GM20431 (cell line): ENCODE data around the gene MBOAT1.

Source experiments
- in situ Hi-C: fragments of 300-500 bp; cut with MseI, MboI; formaldehyde crosslinking; loops from one replicate; pipeline ENCODE4 v1.15.0; 2020; ENCODE audit warnings: low sequenced_read_pairs; ENCODE audit not compliant: unreplicated experiment

Gene MBOAT1

GRCh38 chr6:20112241-20112640 lies 100.0 kb downstream of the MBOAT1 start:
- in situ Hi-C loops = no loop called here

GRCh38 chr6:20110478-20110877 lies 101.8 kb downstream of the MBOAT1 start:
- in situ Hi-C loops = no loop called here

GRCh38 chr6:20109526-20109925 lies 102.7 kb downstream of the MBOAT1 start:
- in situ Hi-C loops = no loop called here

DNA sequence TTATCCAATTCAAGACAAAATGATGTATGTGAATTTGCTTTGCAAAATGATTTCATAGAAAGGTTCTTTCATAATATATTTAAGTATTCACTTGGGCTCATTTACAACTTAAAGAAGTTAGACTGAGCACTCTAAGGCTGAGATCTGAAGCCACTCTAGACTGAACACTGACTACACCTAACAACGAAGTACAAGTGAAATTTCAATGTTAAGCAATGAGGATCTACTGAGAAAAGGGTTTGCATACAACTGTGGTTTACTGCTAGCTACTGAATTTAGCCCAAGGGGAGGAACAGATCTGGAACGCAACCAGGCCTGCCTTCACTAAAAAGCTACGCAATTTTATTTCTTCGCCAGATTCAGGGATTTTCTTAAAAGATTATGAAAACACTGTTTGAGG lies 106.4 kb downstream of the MBOAT1 start:
- in situ Hi-C loops = no loop called here

GRCh38 chr6:20104696-20105095 lies 107.6 kb downstream of the MBOAT1 start:
- in situ Hi-C loops = no loop called here

GRCh38 chr6:20102397-20103073 lies 109.7 kb downstream of the MBOAT1 start:
- in situ Hi-C loops = no loop called here

GRCh38 chr6:20099156-20099555 lies 113.1 kb downstream of the MBOAT1 start:
- in situ Hi-C loops = loop anchor here (25.0 kb wide), 1 partner anchor 388 kb away; no protein-coding TSS in a partner anchor

- in situ Hi-C loops = loop anchor here (25.0 kb wide), 1 partner anchor 389 kb away; no protein-coding TSS in a partner anchor
These were observed 113.9 kb downstream of the MBOAT1 start for GRCh38 chr6:20098267-20098876.

GRCh38 chr6:20096536-20096935 lies 115.7 kb downstream of the MBOAT1 start:
- in situ Hi-C loops = loop anchor here (25.0 kb wide), 1 partner anchor 391 kb away; no protein-coding TSS in a partner anchor

- in situ Hi-C loops = loop anchor here (25.0 kb wide), 1 partner anchor 392 kb away; no protein-coding TSS in a partner anchor
These were observed 116.8 kb downstream of the MBOAT1 start for GRCh38 chr6:20095436-20095835.

DNA sequence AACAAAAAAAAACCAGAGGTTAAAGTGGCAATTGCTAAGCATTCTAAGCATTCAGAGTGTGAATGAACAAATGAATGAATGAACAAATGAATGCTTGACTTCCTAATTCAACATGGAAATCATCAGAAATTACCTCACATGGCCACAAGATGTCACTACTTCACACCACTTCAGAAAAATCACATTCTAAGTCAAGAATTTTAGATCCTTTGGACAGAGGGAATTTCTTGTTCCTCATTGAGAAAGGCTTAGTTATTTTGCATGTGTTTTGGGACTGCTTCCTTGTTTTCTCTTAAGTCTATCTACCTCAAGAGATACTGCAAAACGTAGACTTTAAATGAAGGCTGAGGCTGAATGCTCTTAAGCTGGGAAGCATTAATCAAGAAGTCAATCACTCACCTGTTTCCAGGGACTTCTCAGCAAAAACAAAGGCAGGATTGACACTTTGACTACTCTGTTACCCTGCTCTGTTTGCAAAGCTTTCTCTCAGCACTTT lies 120.2 kb downstream of the MBOAT1 start:
- in situ Hi-C loops = loop anchor here (25.0 kb wide), 1 partner anchor 395 kb away; no protein-coding TSS in a partner anchor

DNA sequence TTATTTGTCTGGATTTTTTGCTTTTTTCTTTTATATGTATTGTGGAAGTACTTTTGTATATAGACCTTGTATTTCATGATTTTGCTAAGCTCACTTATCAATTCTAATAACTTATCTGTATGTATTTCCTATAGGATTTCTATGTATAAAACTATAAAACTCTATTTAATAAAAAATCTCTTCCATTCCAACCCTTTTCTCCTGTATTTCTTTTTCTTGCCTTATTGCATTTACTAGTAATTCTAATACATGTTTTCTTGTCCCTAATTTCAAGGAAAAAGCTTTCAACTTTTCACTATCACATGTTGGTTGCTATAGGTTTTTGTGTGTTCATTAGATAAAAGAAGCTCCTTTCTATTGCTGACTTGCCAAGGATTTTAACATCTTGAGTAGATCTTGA lies 125.3 kb downstream of the MBOAT1 start:
- in situ Hi-C loops = loop anchor here (25.0 kb wide), 1 partner anchor 400 kb away; no protein-coding TSS in a partner anchor

DNA sequence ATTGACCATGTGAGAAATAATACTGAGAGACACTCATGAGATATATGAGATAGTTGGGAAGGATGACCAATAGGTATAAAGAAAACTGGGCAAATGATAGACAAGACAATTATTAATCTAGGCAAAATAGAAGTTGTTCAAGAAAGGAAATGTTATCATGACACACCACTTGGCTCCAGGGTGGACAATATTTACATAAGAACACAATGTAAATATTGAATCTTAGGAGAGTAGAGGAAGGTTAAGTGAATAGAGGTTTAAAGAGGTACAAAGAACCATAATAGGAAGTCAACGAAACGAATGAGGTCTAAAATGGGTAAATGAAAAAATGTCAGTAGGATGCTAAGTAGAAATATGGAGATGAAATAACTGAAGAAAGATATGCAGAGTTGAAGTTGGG lies 126.5 kb downstream of the MBOAT1 start:
- in situ Hi-C loops = loop anchor here (25.0 kb wide), 1 partner anchor 401 kb away; no protein-coding TSS in a partner anchor

- in situ Hi-C loops = loop anchor here (25.0 kb wide), 1 partner anchor 403 kb away; no protein-coding TSS in a partner anchor
These were observed 127.9 kb downstream of the MBOAT1 start for GRCh38 chr6:20084411-20084810.

DNA sequence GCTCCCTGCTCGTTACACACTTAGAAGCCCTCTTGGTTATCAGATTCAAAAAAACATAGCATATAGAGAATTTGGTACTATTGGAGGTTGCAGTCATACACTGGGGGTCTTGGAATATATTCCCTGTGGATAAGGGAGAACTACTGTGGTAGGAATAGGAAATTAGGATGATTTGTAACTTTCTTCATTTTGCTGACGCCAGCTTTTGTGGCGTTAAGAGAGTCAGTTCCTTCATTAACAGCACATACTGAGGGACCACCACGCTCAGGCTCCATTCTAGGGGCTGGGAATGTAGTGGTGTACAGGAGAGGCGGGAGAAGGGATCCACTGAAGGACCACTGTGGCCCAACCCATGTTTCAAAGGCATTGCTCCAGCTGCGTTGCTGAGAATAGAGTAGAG lies 140.3 kb downstream of the MBOAT1 start:
- in situ Hi-C loops = loop anchor here (25.0 kb wide), 1 partner anchor 1060 kb away; no protein-coding TSS in a partner anchor

DNA sequence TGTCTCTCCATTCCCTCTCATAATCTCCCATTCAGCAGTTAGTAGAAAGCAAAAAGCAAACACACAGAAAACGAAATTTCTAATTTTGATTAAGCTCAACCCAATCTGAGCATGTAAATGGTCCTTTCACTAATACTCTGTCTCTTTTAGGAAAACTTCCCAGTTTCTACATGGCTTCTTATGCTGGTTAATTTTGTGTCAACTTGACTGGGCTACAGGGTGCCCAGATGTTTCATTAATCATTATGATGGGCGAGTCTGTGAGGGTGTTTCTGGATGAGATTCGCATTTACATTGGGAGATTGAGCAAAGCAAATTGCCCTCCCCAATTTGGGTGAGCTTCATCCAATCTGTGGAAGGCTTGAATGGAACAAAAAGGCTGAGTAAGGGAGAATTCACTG lies 142.2 kb downstream of the MBOAT1 start:
- in situ Hi-C loops = loop anchor here (25.0 kb wide), 1 partner anchor 1058 kb away; no protein-coding TSS in a partner anchor

- in situ Hi-C loops = loop anchor here (25.0 kb wide), 1 partner anchor 1057 kb away; no protein-coding TSS in a partner anchor
These were observed 143.2 kb downstream of the MBOAT1 start for GRCh38 chr6:20069021-20069522.

- in situ Hi-C loops = loop anchor here (25.0 kb wide), 1 partner anchor 1056 kb away; no protein-coding TSS in a partner anchor
These were observed 143.8 kb downstream of the MBOAT1 start for GRCh38 chr6:20068421-20068988.

DNA sequence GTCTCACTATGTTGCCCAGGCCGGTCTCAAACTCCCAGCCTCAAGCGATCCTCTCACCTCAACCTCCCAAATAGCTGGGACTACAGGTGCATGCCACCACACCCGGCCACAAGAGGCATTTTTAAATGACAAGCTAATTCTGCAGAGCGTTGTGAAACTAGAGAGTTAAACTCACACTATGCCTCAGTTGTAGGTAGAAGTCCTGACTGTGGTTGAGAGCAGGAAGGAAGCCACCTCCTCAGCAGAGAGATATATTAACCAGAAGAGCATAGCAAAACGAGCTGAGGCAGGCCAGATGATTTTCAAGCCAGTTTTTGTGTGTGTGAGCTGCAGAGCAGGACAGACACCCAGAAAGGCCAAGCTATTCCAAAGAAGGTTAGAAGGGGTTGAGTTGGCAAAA lies 150.3 kb downstream of the MBOAT1 start:
- in situ Hi-C loops = loop anchor here (25.0 kb wide), 1 partner anchor 1050 kb away; no protein-coding TSS in a partner anchor

DNA sequence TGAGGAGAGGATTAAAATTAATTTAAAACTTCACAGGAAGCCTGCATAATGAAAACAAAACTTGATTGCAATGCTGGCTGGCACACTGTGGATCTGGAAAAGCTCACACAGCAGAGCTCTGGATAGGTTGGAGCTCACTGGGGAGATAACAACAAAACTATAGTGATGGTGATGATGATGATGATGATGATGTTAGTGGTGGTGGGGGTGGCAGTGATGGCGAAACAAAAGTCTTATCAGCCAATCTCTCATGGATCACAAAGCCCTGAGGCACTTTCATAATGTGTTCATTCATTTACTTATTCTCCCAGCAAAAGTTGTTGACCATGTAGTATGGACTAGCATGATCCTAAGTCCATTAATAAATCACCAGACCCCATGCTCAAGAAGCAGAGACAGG lies 152.0 kb downstream of the MBOAT1 start:
- in situ Hi-C loops = loop anchor here (25.0 kb wide), 1 partner anchor 1048 kb away; no protein-coding TSS in a partner anchor
